ENCODE results near the gene CCDC110. TPM values are rescaled to one million over a fixed set of nuclear protein-coding genes. Genes with fewer than 3 reads are reported as not detected.

CCDC110 gene
- total RNA-seq, 1 experiment from 2014 or later: 5.3 TPM

DNA sequence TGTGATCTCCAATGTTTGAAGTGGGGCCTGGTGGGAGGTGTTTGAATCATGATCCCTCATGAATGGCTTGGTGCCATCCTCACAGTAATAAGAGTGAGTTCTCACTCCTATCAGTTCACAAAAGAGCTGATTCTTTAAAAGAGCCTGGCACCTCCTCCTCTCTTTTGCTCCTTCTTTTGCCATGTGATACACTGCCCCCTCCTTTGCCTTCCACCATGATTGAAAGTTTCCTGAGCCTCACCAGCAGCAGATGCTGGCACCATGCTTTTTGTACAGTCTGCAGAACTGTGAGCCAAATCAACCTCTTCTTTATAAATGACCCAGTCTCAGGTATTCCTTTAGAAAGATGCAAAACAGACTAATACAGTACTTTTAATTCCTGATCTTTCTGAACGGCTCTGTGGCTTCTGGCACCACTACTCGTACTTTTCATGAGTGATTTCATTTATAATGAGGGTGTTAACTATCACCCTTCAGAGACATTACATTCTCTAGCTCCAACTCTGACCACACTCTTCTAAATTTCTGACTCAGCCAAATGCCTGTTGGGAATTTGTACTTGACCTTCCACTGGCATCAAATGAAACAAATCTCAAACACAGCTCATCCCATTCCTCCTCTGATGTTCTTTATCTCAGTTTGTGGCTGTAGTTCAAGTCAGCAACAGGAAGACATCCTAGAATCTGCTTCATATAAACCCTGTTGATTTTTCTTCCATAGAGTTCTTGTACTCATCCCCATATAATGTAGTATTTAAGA lies 50.0 kb downstream of the CCDC110 start:
- peak; percentile 48 for DNase-seq (ENCODE audit: low spot score)

DNA sequence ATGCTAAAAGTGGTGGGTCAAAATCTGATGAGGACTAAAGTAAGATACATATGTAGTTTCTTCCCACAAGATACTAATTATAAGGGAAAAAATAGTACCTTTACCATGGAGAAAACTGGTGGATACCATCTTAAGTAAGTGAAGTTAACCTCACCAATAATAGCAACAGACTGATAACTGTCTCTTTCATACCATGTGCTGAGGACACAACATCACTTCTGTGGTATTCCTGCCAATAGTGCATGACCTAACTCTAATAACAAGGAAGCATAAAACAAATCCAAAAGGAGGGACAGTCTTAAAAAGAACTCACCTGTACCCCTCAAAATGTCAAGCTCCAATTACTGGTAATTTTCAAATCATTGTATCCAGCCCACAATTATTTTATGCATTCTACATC lies 54.6 kb downstream of the CCDC110 start:
- no peak for DNase-seq (ENCODE audit: low spot score)

DNA sequence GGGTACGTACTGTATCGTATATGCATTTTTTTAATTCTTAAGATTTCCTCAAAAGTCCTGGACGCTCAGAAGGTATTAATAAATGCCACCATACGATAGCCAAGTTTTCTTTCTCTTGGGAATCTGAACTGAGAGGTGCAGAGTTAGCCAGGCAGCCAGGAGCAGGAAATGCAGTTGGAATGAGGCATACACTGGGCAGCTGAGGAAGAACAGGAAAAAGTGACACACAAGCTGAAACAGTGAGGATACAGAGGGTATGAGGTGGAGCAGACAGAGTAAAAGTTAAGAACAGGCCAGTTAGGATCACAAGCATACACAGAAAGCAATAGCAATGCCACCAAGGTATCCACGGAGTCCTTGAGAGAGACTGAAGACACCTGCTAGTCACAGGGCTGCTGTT lies 59.1 kb downstream of the CCDC110 start:
- no peak for DNase-seq (ENCODE audit: low spot score)

DNA sequence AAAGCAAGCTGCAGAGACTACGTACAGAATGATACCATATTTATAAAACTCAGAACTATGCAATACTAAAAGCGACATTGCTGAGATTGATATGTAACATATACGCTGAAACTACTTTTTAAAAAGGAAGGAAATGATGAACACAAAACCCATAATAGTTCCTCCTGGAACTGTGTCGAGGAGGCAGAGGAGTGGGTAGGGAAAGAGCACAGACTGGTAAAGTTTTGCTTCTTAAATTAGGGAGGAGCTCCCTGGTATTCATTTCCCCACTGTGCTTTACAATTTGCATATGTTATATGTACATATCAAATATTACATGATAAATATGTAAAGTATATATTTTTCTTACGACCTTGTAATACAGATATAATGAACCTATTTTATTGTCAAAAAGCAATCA lies 59.7 kb downstream of the CCDC110 start:
- DNase-seq (ENCODE audit: low spot score): no peak

DNA sequence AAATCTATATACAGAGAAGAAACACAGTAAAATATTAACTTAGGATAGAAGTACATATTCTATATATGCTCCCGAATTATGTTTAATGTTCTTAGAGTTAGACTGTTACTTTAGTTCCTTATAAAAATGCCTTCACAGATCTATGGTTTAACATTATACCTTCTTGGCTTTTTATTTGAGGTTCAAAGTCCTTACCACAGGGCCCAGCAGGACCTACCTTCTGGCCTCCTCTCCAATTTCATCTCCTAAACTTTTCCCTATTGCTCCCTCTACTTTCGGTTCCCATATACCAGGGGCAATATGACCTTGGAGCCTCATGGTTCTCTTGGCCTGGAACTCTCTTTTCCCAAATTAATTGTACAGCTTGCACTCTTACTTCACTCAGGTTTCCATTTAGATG lies 63.1 kb downstream of the CCDC110 start:
- DNase-seq (ENCODE audit: low spot score): no peak

DNA sequence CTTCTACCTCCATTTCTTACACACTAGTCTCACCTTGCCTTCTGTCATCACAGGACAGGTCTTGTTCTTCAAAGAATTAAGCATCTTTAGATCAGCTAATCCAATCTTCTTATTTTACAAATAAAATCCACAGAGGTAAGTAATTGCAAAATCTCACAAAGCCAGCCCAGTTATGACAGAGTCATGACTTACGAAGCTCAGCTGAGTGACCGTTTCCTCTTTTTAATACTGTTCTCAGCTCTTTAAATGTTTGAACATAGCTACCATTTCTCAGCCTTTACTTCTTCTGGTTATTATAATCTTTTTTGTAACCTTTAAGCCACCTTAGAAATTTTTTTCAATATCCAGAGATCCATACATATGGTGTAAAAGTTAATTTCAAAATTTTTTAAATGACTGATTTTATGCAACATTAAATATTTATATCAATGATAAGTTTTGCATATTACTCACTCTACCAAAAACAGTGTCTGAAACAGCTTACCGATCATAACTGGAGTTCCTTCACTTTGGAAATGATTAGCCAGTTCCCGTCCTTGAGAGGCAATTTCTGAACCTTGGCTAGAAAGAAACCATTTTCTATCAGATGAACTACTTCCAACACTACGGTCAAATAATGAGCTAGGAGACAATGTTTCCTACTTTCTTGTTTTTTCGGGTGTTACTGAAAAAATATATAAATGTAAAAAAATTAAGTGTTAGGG lies 66.1 kb downstream of the CCDC110 start:
- DNase-seq (ENCODE audit: low spot score): no peak

DNA sequence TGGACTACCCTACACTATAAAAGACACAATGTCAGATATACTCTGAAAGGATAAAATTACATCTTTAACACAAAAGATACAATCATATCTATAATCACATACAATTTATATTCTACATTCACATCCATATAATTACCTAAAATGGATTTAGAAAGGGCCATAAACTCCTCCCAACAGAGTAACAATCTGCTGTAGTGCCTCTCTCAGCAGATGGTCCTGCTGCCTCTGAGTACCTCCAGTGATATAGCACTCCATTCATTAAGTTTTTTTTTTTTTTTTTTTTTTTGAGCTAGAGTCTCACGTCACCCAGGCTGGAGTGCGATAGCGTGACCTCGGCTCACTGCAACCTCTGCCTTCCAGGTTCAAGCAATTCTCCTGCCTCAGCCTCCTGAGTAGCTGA lies 67.5 kb downstream of the CCDC110 start:
- no peak for DNase-seq (ENCODE audit: low spot score)

DNA sequence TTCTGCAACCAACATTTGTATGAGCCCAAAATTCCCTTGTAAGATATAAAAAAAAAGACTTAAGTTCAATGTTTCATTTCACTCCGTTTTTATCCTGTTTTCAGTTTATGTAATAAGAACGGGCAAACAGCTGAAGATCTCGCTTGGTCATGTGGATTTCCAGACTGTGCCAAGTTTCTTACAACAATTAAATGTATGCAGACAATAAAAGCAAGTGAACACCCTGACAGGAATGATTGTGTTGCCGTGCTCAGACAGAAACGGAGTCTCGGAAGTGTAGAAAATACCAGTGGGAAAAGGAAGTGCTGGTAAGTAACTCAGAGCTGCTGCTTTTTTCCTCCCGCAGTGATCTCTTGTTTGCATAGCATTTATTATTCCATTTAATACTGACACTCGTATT lies 72.1 kb downstream of the CCDC110 start:
- DNase-seq (ENCODE audit: low spot score): no peak

DNA sequence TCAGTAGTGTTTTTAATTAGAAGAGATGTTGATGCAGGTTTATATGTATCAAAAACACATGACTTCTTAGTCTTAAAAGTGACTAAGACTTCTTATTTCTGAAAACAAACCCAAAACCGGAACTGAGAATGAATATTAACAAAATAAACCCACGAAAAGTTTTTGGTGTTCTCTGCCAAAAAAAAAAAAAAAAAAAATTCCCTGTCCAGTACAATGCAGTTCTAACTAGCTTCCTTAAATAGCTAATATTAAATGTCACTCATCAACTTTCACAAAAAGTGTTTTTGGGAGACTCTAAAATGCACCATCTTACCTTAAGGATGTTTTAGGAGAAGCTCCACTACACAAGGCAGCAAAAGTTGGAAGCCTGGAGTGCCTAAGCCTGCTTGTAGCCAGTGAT lies 72.9 kb downstream of the CCDC110 start:
- no peak for DNase-seq (ENCODE audit: low spot score)

DNA sequence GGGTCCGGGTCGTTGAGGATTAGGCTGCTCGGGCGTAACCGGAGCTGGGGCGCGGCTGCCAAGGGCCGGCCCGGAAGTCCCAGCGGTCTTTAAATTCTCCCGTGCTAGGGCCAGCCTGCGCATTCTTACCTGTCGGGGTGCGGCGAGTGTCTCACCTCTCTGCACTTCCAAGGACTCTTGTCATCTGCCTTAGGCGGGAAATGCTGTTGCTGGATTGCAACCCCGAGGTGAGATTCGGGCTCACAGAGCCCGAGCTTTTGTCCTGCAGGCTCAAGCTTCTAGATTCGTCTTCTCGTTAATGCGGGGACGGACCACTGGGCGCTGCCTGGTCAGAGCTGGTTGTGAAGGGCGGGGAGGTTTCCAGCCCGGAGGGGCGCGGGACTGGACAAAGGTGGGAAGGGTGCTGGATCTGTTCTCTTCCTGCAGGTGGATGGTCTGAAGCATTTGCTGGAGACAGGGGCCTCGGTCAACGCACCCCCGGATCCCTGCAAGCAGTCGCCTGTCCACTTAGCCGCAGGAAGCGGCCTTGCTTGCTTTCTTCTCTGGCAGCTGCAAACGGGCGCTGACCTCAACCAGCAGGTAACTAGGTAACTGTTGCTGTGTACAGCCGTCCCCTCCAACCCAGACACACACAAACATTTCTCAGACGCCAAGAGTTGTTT lies 74.7 kb downstream of the CCDC110 start, which contains the start of gene ANKRD37:
Gene ANKRD37 (plus strand): TSS at position 118 of the 662 bp plus-strand sequence. CDS start 83 bp downstream, at position 201.
- DNase-seq (ENCODE audit: low spot score): no peak

DNA sequence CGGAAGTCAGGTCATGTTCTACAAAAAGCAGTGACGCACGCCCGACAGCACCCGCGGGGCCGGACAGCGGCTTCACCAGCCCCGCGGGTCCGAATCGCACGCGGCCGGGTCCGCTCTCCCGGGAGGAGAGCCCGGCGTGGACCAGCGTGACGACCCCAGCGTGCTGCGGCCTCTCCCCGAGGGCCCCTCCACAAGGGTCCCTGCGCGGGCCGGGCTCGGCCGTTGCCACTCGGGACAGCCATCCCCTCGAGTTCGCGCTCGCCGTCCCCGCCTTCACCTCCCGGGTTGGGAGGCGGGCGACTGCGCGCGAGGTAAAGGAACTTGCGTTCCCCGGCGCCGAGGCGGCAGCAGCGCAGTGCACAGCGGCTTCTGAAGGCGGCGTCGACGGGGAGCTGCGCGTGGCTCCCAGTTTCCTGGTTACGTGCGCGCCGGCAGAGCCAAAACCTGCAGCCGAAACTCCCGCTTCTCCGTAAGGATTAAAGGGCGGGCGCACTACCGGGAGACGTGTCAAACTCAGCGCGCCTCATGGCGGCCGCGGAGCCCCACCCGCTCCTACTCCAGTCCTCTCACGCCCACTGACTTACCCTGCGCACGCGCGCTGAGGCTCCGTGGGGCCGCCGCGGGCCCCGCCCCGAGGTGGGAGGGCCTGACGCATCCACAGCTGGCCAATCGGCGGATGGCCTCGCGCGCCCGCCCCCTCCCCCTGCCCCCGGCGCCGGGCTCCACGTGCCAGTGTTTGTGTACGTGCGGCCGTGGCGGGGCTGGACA lies 75.4 kb downstream of the CCDC110 start:
- DNase-seq (ENCODE audit: low spot score): peak; percentile 89

DNA sequence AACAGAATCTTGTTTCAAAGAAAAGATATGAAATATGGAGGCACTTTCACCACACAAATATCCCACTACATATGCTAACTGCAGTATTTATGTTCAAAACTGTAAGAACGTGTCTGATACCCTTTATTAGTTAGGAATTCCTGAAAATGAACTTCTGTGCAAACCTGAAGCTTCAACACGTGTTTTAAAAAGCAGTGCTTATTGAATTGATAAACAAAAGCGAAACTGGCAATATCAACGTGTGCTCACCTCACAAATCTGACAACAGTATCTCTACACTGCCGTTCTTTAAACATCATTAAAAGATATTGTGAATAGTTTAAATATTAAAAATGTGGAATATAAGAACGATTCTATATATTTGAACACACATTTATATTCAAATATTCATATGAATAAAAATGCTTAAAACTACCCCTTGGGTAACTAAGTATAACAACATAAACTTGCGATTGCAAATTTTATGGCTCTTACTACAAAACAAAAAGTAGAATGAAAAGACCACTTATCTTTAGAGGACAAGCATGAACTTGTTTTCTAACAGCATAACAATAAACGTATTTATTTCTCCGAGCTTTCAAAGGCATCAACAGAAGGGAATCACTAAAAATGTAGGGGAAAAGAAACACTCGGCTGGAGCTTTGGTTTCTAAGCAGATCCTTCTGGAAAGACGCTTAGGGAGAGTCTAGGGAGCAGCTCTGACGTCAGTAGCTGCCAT lies 76.1 kb downstream of the CCDC110 start, which contains the start of gene LRP2BP:
Gene LRP2BP (minus strand): TSS at position 687 of the 718 bp plus-strand sequence. CDS start 17,738 bp downstream, outside the sequence.
- peak; percentile 83 for DNase-seq (ENCODE audit: low spot score)

Other genes starting within 250 kb of the CCDC110 start
- gene LRP2BP, start 75.8 kb downstream of the CCDC110 start, total RNA-seq (2014; rRNA removed; shearing (Covaris generic)): 0.34 and 0.55 TPM in 2 replicates
- gene ANKRD37, start 74.9 kb downstream of the CCDC110 start, total RNA-seq (2014; rRNA removed; shearing (Covaris generic)): 25.3 and 47.6 TPM in 2 replicates
- 46.8 and 52.6 TPM in 2 replicates for gene UFSP2, start 45.8 kb downstream of the CCDC110 start, total RNA-seq (2014; rRNA removed; shearing (Covaris generic))
- 6.0 and 10.3 TPM in 2 replicates for gene PDLIM3, start 63.8 kb upstream of the CCDC110 start, total RNA-seq (2014; rRNA removed; shearing (Covaris generic))

All from A172 (cell line).